ENCODE measurements around the gene TMA7. TPM values are rescaled to one million over a fixed set of nuclear protein-coding genes. Genes with fewer than 3 reads are reported as not detected.

TMA7 gene
- total RNA-seq, 1 experiment from 2014 or later = 152 TPM

- no peaks in the 10 kb centered on the region for H3K27me3 ChIP-seq (replicated peaks; ENCODE audit: insufficient read depth, low read depth, low read length, poor library complexity)
- no TSS peak for BruUV-seq (replicated peaks)
- DNase-seq (ENCODE audit: low spot score) = no peak
- peak overlapping the region; percentile 62 for H3K4me3 ChIP-seq (ENCODE audit: low read depth, low read length, poor library complexity, severe bottlenecking)
- no peaks in the 10 kb centered on the region for H3K36me3 ChIP-seq (ENCODE audit: insufficient read depth, low read length, poor library complexity, severe bottlenecking)
- H3K4me1 ChIP-seq (ENCODE audit: insufficient read depth, low read length, poor library complexity, severe bottlenecking) = peaks cover 7% of the 10 kb centered on the region
- H3K9me3 ChIP-seq (ENCODE audit: low read depth, low read length, poor library complexity, severe bottlenecking) = no peaks in the 10 kb centered on the region
- intact Hi-C loops (cut with micrococcal nuclease; ENCODE audit: unreplicated experiment) = no loop called here
- CTCF ChIA-PET = no interaction called here
- POLR2A ChIA-PET (ENCODE audit: low non-redundant PET) = no interaction called here
- H3K27ac ChIP-seq (ENCODE audit: low read depth, low read length, poor library complexity, severe bottlenecking) = no peak overlapping the region
- no peak for TF ChIP-seq EZH2 (IDR thresholded peaks at IDR 0.05; ENCODE audit: borderline replicate concordance, low read depth, low read length, poor library complexity, severe bottlenecking)
- TF ChIP-seq, protein P1, sequence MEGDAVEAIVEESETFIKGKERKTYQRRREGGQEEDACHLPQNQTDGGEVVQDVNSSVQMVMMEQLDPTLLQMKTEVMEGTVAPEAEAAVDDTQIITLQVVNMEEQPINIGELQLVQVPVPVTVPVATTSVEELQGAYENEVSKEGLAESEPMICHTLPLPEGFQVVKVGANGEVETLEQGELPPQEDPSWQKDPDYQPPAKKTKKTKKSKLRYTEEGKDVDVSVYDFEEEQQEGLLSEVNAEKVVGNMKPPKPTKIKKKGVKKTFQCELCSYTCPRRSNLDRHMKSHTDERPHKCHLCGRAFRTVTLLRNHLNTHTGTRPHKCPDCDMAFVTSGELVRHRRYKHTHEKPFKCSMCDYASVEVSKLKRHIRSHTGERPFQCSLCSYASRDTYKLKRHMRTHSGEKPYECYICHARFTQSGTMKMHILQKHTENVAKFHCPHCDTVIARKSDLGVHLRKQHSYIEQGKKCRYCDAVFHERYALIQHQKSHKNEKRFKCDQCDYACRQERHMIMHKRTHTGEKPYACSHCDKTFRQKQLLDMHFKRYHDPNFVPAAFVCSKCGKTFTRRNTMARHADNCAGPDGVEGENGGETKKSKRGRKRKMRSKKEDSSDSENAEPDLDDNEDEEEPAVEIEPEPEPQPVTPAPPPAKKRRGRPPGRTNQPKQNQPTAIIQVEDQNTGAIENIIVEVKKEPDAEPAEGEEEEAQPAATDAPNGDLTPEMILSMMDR (conservative IDR thresholded peaks at IDR 0.05; ENCODE audit: low read depth, low read length) = no peak
Observed at GRCh38 chr3:48428088-48428571, 11.9 kb upstream of the TMA7 start.

- TF ChIP-seq EZH2 (IDR thresholded peaks at IDR 0.05; ENCODE audit: borderline replicate concordance, low read depth, low read length, poor library complexity, severe bottlenecking) = no peak
- TF ChIP-seq, protein P1 (conservative IDR thresholded peaks at IDR 0.05; ENCODE audit: low read depth, low read length) = no peak
- intact Hi-C loops (cut with micrococcal nuclease; ENCODE audit: unreplicated experiment) = no loop called here
- H3K4me1 ChIP-seq (ENCODE audit: insufficient read depth, low read length, poor library complexity, severe bottlenecking) = peaks cover 7% of the 10 kb centered on the region
- no TSS peak for BruUV-seq (replicated peaks)
- ChIA-PET CTCF (no interaction called here), POLR2A (ENCODE audit: low non-redundant PET) (no interaction called here)
- no peaks in the 10 kb centered on the region for H3K9me3 ChIP-seq (ENCODE audit: low read depth, low read length, poor library complexity, severe bottlenecking)
- H3K36me3 ChIP-seq (ENCODE audit: insufficient read depth, low read length, poor library complexity, severe bottlenecking) = no peaks in the 10 kb centered on the region
- DNase-seq (ENCODE audit: low spot score) = peak; percentile 16
- no peaks in the 10 kb centered on the region for H3K27me3 ChIP-seq (replicated peaks; ENCODE audit: insufficient read depth, low read depth, low read length, poor library complexity)
- H3K27ac ChIP-seq (ENCODE audit: low read depth, low read length, poor library complexity, severe bottlenecking) = peak overlapping the region; percentile 77
- peak overlapping the region; percentile 62 for H3K4me3 ChIP-seq (ENCODE audit: low read depth, low read length, poor library complexity, severe bottlenecking)
Observed at GRCh38 chr3:48428572-48429316, 11.3 kb upstream of the TMA7 start.

GRCh38 chr3:48429317-48429959 is 10.6 kb upstream of the TMA7 start:
- POLR2A ChIA-PET (ENCODE audit: low non-redundant PET) = no interaction called here
- CTCF ChIA-PET = no interaction called here
- peak overlapping the region; percentile 62 for H3K4me3 ChIP-seq (ENCODE audit: low read depth, low read length, poor library complexity, severe bottlenecking)
- peak overlapping the region; percentile 77 for H3K27ac ChIP-seq (ENCODE audit: low read depth, low read length, poor library complexity, severe bottlenecking)
- no peaks in the 10 kb centered on the region for H3K27me3 ChIP-seq (replicated peaks; ENCODE audit: insufficient read depth, low read depth, low read length, poor library complexity)
- no peaks in the 10 kb centered on the region for H3K9me3 ChIP-seq (ENCODE audit: low read depth, low read length, poor library complexity, severe bottlenecking)
- H3K4me1 ChIP-seq (ENCODE audit: insufficient read depth, low read length, poor library complexity, severe bottlenecking) = peaks cover 7% of the 10 kb centered on the region
- no peak for TF ChIP-seq EZH2 (IDR thresholded peaks at IDR 0.05; ENCODE audit: borderline replicate concordance, low read depth, low read length, poor library complexity, severe bottlenecking)
- TF ChIP-seq, protein P1 (conservative IDR thresholded peaks at IDR 0.05; ENCODE audit: low read depth, low read length) = no peak
- BruUV-seq (replicated peaks) = no TSS peak
- DNase-seq (ENCODE audit: low spot score) = peak; percentile 42
- H3K36me3 ChIP-seq (ENCODE audit: insufficient read depth, low read length, poor library complexity, severe bottlenecking) = no peaks in the 10 kb centered on the region
- intact Hi-C loops (cut with micrococcal nuclease; ENCODE audit: unreplicated experiment) = no loop called here
